Liver (tissue), 9 donors: ENCODE data around the gene PARK7. TPM values are rescaled to one million over a fixed set of nuclear protein-coding genes. Genes with fewer than 3 reads are reported as not detected.

Source experiments
- DNase-seq: peaks from one replicate; pipeline ENCODE4 v3.0.0-alpha.2; 2017; ENCODE audit warnings: low spot score
- H3K27ac ChIP-seq, 2 donors: one replicate each; pipeline ENCODE4 v1.7.0; 2013; ENCODE audit warnings: inconsistent platforms in 2 of 2, low read length in 2 of 2, control low read depth in 1 of 2, low read depth in 1 of 2, mild to moderate bottlenecking in 1 of 2
- H3K27me3 ChIP-seq, 4 donors: one replicate each; pipeline versions ENCODE4 v1.6.1 to v1.7.0; 2013; ENCODE audit warnings: low read length in 3 of 4, inconsistent platforms in 1 of 4, mild to moderate bottlenecking in 1 of 4, moderate library complexity in 1 of 4; ENCODE audit not compliant: control insufficient read depth in 4 of 4, insufficient read depth in 4 of 4
- H3K36me3 ChIP-seq, 4 donors: one replicate each; pipeline versions ENCODE4 v1.6.1 to v1.7.0; 2013; ENCODE audit warnings: low read length in 3 of 4, mild to moderate bottlenecking in 3 of 4, low read depth in 1 of 4, moderate library complexity in 1 of 4; ENCODE audit not compliant: control insufficient read depth in 4 of 4, insufficient read depth in 3 of 4
- H3K4me1 ChIP-seq, 4 donors: one replicate each; pipeline versions ENCODE4 v1.6.1 to v1.7.0; 2013; ENCODE audit warnings: low read length in 3 of 4, mild to moderate bottlenecking in 3 of 4, moderate library complexity in 1 of 4; ENCODE audit not compliant: control insufficient read depth in 4 of 4, insufficient read depth in 4 of 4
- H3K4me3 ChIP-seq, 3 donors: one replicate each; pipeline versions ENCODE4 v1.6.1 to v1.7.0; 2013; ENCODE audit warnings: low read length in 3 of 3, control low read depth in 1 of 3, low read depth in 1 of 3, mild to moderate bottlenecking in 1 of 3
- H3K9ac ChIP-seq, 2 donors: one replicate each; pipeline ENCODE4 v1.7.0; 2013; ENCODE audit warnings: low read length in 2 of 2, mild to moderate bottlenecking in 2 of 2, moderate library complexity in 2 of 2, control low read depth in 1 of 2, low read depth in 1 of 2
- H3K9me3 ChIP-seq, 4 donors: one replicate each; pipeline versions ENCODE4 v1.6.1 to v1.7.0; 2013; ENCODE audit warnings: low read length in 3 of 4; ENCODE audit not compliant: control insufficient read depth in 4 of 4
- CTCF ChIP-seq: fragments of 150-350 bp; IDR thresholded peaks from 2 replicates; pipeline ENCODE4 v1.5.1; 2017; ENCODE audit warnings: improper control_type of control experiment, low read depth, low read length; ENCODE audit not compliant: missing input control
- EGR1 ChIP-seq, 2 donors: IDR thresholded peaks; 2 replicates each; pipeline ENCODE4 v1.6.1; 2016 to 2018; ENCODE audit warnings: antibody characterized with exemption in 2 of 2, low read depth in 2 of 2
- FOXA1 ChIP-seq: IDR thresholded peaks from 2 replicates; pipeline ENCODE4 v1.6.1; 2016; ENCODE audit warnings: antibody characterized with exemption
- FOXA2 ChIP-seq: IDR thresholded peaks from 2 replicates; pipeline ENCODE4 v1.6.1; 2016; ENCODE audit warnings: antibody characterized with exemption
- GABPA ChIP-seq, 2 donors: IDR thresholded peaks in 1 of 2; conservative IDR thresholded peaks in 1 of 2; 2 replicates each; pipeline ENCODE4 v1.6.1; 2016; ENCODE audit warnings: antibody characterized with exemption in 2 of 2, mild to moderate bottlenecking in 1 of 2, moderate library complexity in 1 of 2
- HNF4A ChIP-seq, 2 donors: conservative IDR thresholded peaks; 2 replicates each; pipeline ENCODE4 v1.6.1; 2016; ENCODE audit warnings: antibody characterized with exemption in 2 of 2, mild to moderate bottlenecking in 2 of 2
- HNF4G ChIP-seq: IDR thresholded peaks from 2 replicates; pipeline ENCODE4 v1.6.1; 2016; ENCODE audit warnings: antibody characterized with exemption
- JUND ChIP-seq, 2 donors: IDR thresholded peaks; 2 replicates each; pipeline ENCODE4 v1.6.1; 2016; ENCODE audit warnings: antibody characterized with exemption in 2 of 2
- MAX ChIP-seq: IDR thresholded peaks from 2 replicates; pipeline ENCODE4 v1.6.1; 2016; ENCODE audit warnings: antibody characterized with exemption
- NR2F2 ChIP-seq: IDR thresholded peaks from 2 replicates; pipeline ENCODE4 v1.6.1; 2016; ENCODE audit warnings: antibody characterized with exemption
- RAD21 ChIP-seq, 2 donors: IDR thresholded peaks; 2 replicates each; pipeline ENCODE4 v1.6.1; 2016; ENCODE audit warnings: antibody characterized with exemption in 2 of 2, mild to moderate bottlenecking in 2 of 2
- REST ChIP-seq: IDR thresholded peaks from 2 replicates; pipeline ENCODE4 v1.6.1; 2016; ENCODE audit warnings: antibody characterized with exemption, mild to moderate bottlenecking
- RXRA ChIP-seq, 2 donors: IDR thresholded peaks; 2 replicates each; pipeline ENCODE4 v1.6.1; 2017 to 2018; ENCODE audit warnings: antibody characterized with exemption in 2 of 2, mild to moderate bottlenecking in 1 of 2
- SP1 ChIP-seq: IDR thresholded peaks from 2 replicates; pipeline ENCODE4 v1.6.1; 2018; ENCODE audit warnings: antibody characterized with exemption, mild to moderate bottlenecking
- TAF1 ChIP-seq: conservative IDR thresholded peaks from 2 replicates; pipeline ENCODE4 v1.6.1; 2016; ENCODE audit warnings: antibody characterized with exemption, mild to moderate bottlenecking
- YY1 ChIP-seq: IDR thresholded peaks from 2 replicates; pipeline ENCODE4 v1.6.1; 2016; ENCODE audit warnings: antibody characterized with exemption, mild to moderate bottlenecking
- WGBS: extraction: QIAGEN DNeasy Blood & Tissue Kit; methylation state at CpG from one replicate; pipeline ENCODE4 v1.1.7; 2013; 5-methylcytosine and 5-hydroxymethylcytosine counted together
- polyA plus RNA-seq, 2 donors: library from polyadenylated mRNA; stranded (reverse) in 1 of 2; unstranded in 1 of 2; fragments of 200-250 nt in 1 of 2; fragments of >200 nt in 1 of 2; fragmentation: Nextera tagmentation in 1 of 2; extraction: Ambion mirVana in 1 of 2; gene quantifications; one replicate each; pipeline versions ENCODE4 v1.2.1 to v1.2.3, GENCODE V29; 2013 to 2015
- total RNA-seq, 2 donors: library from RNA; depleted of rRNA; stranded (reverse); fragments of >200 nt; gene quantifications; one replicate each; pipeline ENCODE4 v1.2.3, GENCODE V29; 2014
- TF ChIP-seq, protein P1 (sequence below): IDR thresholded peaks from 2 replicates; pipeline ENCODE4 v1.6.1; 2016; ENCODE audit warnings: antibody characterized with exemption
- TF ChIP-seq, protein P2 (sequence below): IDR thresholded peaks from 2 replicates; pipeline ENCODE4 v1.6.1; 2016; ENCODE audit warnings: antibody characterized with exemption
- donor health status: healthy.
- donor health status: healthy.
- donor health status: healthy.
- donor health status: healthy.
- donor health status: healthy.

PARK7 gene
- total and polyA plus RNA-seq, 4 donors = 107 to 297 (median 181) TPM

DNA sequence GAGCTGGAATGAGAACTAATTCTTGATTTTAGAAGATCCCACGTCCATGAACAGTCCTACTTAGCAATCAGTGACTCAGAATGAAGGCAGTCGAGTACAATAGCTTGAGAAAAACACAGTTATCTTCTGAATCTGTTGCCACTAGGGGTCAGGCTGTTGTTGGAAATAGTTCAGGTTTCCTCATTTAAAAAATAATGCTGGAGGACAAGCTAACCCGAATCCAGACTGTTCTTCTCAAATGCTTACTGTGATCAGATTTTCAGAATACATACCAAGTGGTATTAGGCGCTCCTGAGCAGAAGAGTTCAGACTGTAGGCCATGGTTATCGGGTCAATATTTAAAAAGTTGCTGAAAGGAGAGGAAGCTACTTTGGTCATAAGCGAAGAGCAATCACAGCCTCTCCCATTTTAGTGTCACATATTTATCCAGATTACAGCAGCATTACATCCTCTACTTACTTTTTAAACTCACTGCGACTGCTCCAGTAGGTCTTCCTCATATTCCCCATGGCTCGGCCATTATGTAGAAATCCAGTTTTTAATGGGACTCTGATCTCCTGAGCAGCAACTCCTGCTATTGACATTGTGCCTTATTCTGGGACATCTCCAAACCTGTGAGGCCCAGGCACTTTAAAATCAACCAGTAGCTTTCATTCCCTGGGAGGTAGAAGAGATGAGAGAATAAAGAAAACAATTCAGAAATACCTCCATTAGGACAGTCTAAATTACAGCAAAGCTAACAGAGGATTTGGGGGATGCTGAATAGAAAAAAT lies 53.7 kb downstream of the PARK7 start:
- Histone ChIP-seq H3K4me3 (no peak overlapping the region), H3K27me3 (no peaks in the 10 kb centered on the region), H3K36me3 (peaks cover 3 to 66% (median 47%) of the 10 kb centered on the region in 4 donors), H3K9me3 (no peaks in the 10 kb centered on the region), H3K9ac (peak overlapping the region in 1 of 2 donors; percentile 49), H3K4me1 (peaks cover 4 to 30% (median 16%) of the 10 kb centered on the region in 4 donors), H3K27ac (peak overlapping the region; percentile 48 to 57)
- no peak for DNase-seq
- TF ChIP-seq MAX = no peak
- peak; percentile 14 for TF ChIP-seq FOXA1
- peak; percentile 20 for TF ChIP-seq HNF4G
- peak; percentile 43 for TF ChIP-seq CTCF
- TF ChIP-seq, protein P1, sequence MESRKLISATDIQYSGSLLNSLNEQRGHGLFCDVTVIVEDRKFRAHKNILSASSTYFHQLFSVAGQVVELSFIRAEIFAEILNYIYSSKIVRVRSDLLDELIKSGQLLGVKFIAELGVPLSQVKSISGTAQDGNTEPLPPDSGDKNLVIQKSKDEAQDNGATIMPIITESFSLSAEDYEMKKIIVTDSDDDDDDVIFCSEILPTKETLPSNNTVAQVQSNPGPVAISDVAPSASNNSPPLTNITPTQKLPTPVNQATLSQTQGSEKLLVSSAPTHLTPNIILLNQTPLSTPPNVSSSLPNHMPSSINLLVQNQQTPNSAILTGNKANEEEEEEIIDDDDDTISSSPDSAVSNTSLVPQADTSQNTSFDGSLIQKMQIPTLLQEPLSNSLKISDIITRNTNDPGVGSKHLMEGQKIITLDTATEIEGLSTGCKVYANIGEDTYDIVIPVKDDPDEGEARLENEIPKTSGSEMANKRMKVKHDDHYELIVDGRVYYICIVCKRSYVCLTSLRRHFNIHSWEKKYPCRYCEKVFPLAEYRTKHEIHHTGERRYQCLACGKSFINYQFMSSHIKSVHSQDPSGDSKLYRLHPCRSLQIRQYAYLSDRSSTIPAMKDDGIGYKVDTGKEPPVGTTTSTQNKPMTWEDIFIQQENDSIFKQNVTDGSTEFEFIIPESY = no peak
- TF ChIP-seq JUND (IDR thresholded peaks at IDR 0.05) = peak; percentile 14
- no peak for TF ChIP-seq RXRA (IDR thresholded peaks at IDR 0.05)
- TF ChIP-seq SP1 = peak; percentile 9
- TF ChIP-seq HNF4A (conservative IDR thresholded peaks at IDR 0.05) = peak; percentile 27 to 53
- peak; percentile 71 to 73 for TF ChIP-seq RAD21 (IDR thresholded peaks at IDR 0.05)
- TF ChIP-seq TAF1 = no peak
- TF ChIP-seq REST = no peak
- TF ChIP-seq EGR1 (IDR thresholded peaks at IDR 0.05; ENCODE audit: low read depth in 2 of 2) = no peak
- peak; percentile 36 for TF ChIP-seq YY1
- no peak for TF ChIP-seq GABPA (IDR thresholded peaks at IDR 0.05 in 1 of 2, conservative IDR thresholded peaks at IDR 0.05 in 1 of 2)
- TF ChIP-seq NR2F2 = no peak
- TF ChIP-seq, protein P2, sequence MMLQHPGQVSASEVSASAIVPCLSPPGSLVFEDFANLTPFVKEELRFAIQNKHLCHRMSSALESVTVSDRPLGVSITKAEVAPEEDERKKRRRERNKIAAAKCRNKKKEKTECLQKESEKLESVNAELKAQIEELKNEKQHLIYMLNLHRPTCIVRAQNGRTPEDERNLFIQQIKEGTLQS = no peak
- peak; percentile 82 for TF ChIP-seq FOXA2
- 23% methylated on average over 8 of the region's 8 CpGs for WGBS
